Endothelial cell of umbilical vein (primary cell): ENCODE results near the gene NF1. TPM values are rescaled to one million over a fixed set of nuclear protein-coding genes. Genes with fewer than 3 reads are reported as not detected.

ENCODE experiments used
- BruUV-seq: library from RNA; stranded (reverse); fragments of 400-500 nt; replicated peaks from 2 replicates; lab custom pipeline; 2021; lab: Mats Ljungman, UMichigan
- CTCF ChIA-PET: fragments of 300-600, 350-600 bp; sonication (Branson Sonifier 250); formaldehyde crosslinking; loops from one replicate; lab custom pipeline; 2021; ENCODE audit warnings: antibody characterized with exemption, inconsistent platforms; lab: Charles Lee
- POLR2A ChIA-PET: fragments of 300-600, 350-600 bp; sonication (Branson Sonifier 250); formaldehyde crosslinking; loops from one replicate; lab custom pipeline; 2021; ENCODE audit warnings: antibody characterized with exemption, inconsistent platforms; lab: Charles Lee
- DNase-seq: peaks from one replicate; pipeline ENCODE4 v3.0.0-alpha.2; 2011; ENCODE audit warnings: low read depth, low spot score
- FAIRE-seq: peaks from 2 replicates; lab custom pipeline; 2011; peaks lifted over from hg19 to GRCh38; lab: Jason Lieb, UNC
- H2AFZ ChIP-seq: 2 replicates; pipeline ENCODE4 v1.6.0; 2012; ENCODE audit warnings: low read depth, low read length, control low read depth, inconsistent platforms
- H3K27ac ChIP-seq: 2 replicates; pipeline ENCODE4 v1.5.1; 2011; ENCODE audit warnings: low read depth, mild to moderate bottlenecking, control low read depth, low read length, moderate library complexity; ENCODE audit not compliant: insufficient read depth
- H3K27me3 ChIP-seq, 2 experiments: 2 replicates each; pipeline versions ENCODE4 v1.6.0 to v1.6.1; 2011; ENCODE audit warnings: low read length in 2 of 2, mixed read lengths in 1 of 2; ENCODE audit not compliant: control insufficient read depth in 2 of 2, insufficient read depth in 2 of 2
- H3K36me3 ChIP-seq, 2 experiments: 2 replicates in 1 of 2; 3 replicates in 1 of 2; pipeline ENCODE4 v1.5.1; 2011; ENCODE audit warnings: low read length in 2 of 2, mild to moderate bottlenecking in 1 of 2, moderate library complexity in 1 of 2; ENCODE audit not compliant: control insufficient read depth in 2 of 2, insufficient read depth in 2 of 2; ENCODE audit errors: extremely low read depth in 1 of 2
- H3K4me1 ChIP-seq: 3 replicates; pipeline ENCODE4 v1.5.1; 2011; ENCODE audit warnings: mild to moderate bottlenecking, low read length; ENCODE audit not compliant: control insufficient read depth, insufficient read depth; ENCODE audit errors: extremely low read depth
- H3K4me2 ChIP-seq: 2 replicates; pipeline ENCODE4 v1.6.1; 2011; ENCODE audit warnings: low read length, control low read depth, mixed read lengths; ENCODE audit not compliant: insufficient read depth
- H3K4me3 ChIP-seq, 3 experiments: fragments of 200-600 bp in 1 of 3; sonication (generic), shearing (Covaris generic) in 1 of 3; replicated peaks in 1 of 3; 2 replicates each; pipeline ENCODE4 v1.5.1; 2011 to 2016; ENCODE audit warnings: control low read depth in 3 of 3, low read length in 3 of 3, mild to moderate bottlenecking in 2 of 3, inconsistent platforms in 1 of 3, low read depth in 1 of 3, moderate library complexity in 1 of 3; ENCODE audit not compliant: insufficient read depth in 1 of 3
- H3K79me2 ChIP-seq: 2 replicates; pipeline ENCODE4 v1.6.0; 2012; ENCODE audit warnings: low read length, inconsistent platforms; ENCODE audit not compliant: control insufficient read depth, insufficient read depth
- H3K9ac ChIP-seq: replicated peaks from 2 replicates; pipeline ENCODE3; 2011; ENCODE audit warnings: low read length, control low read depth; ENCODE audit not compliant: insufficient read depth; ENCODE audit errors: extremely low read depth
- H3K9me1 ChIP-seq: replicated peaks from 3 replicates; pipeline ENCODE4 v1.6.0; 2011; ENCODE audit warnings: mild to moderate bottlenecking, low read length; ENCODE audit not compliant: control insufficient read depth, insufficient read depth; ENCODE audit errors: extremely low read depth
- H3K9me3 ChIP-seq: replicated peaks from 2 replicates; pipeline ENCODE4 v1.5.1; 2012; ENCODE audit warnings: low read length, inconsistent platforms; ENCODE audit not compliant: control insufficient read depth, insufficient read depth
- H4K20me1 ChIP-seq: replicated peaks from 2 replicates; pipeline ENCODE3; 2011; ENCODE audit warnings: mild to moderate bottlenecking, low read length; ENCODE audit not compliant: control insufficient read depth, insufficient read depth; ENCODE audit errors: extremely low read depth
- EZH2 ChIP-seq: IDR thresholded peaks from 2 replicates; pipeline ENCODE4 v1.6.1; 2012; ENCODE audit warnings: borderline replicate concordance, low read depth, mild to moderate bottlenecking, moderate library complexity, low read length, inconsistent platforms; ENCODE audit not compliant: severe bottlenecking
- GATA2 ChIP-seq: IDR thresholded peaks from 2 replicates; pipeline ENCODE4 v1.7.0; 2011; ENCODE audit warnings: low read depth, mild to moderate bottlenecking, moderate library complexity, mixed read lengths, low read length; ENCODE audit not compliant: insufficient read length, insufficient read depth
- JUN ChIP-seq: IDR thresholded peaks from 2 replicates; pipeline ENCODE4 v1.6.1; 2011; ENCODE audit warnings: borderline replicate concordance, low read depth; ENCODE audit not compliant: insufficient read length, insufficient read depth
- POLR2A ChIP-seq: IDR thresholded peaks from 2 replicates; pipeline ENCODE4 v1.6.1; 2012; ENCODE audit warnings: low read depth, mild to moderate bottlenecking, control low read depth, low read length
- POLR2AphosphoS5 ChIP-seq: IDR thresholded peaks from 2 replicates; pipeline ENCODE4 v1.6.1; 2012; ENCODE audit warnings: low read depth, mild to moderate bottlenecking, control low read depth, low read length, moderate library complexity; ENCODE audit not compliant: insufficient read depth
- dilution Hi-C: fragments of 300-500 bp; cut with MboI; formaldehyde crosslinking; loops from one replicate; pipeline ENCODE4 v1.15.0; 2019; ENCODE audit warnings: low sequenced_read_pairs; ENCODE audit not compliant: extremely low pct_ligation_motif_present
- intact Hi-C: fragments of 100-400 bp; cut with micrococcal nuclease; formaldehyde crosslinking; loops from one replicate; pipeline ENCODE4 v1.10.0; 2022
- polyA plus RNA-seq, 4 experiments: library from polyadenylated mRNA; depleted of rRNA in 3 of 4; stranded (reverse) in 3 of 4; unstranded in 1 of 4; fragments of >200 nt; gene quantifications; 2 replicates each; pipeline versions ENCODE4 v1.2.1 to v1.2.3, GENCODE V29; 2011 to 2012; ENCODE audit warnings: missing spikeins in 1 of 4
- total RNA-seq: library from RNA; stranded (reverse); gene quantifications from 2 replicates; pipeline ENCODE4 v1.2.3, GENCODE V29; 2021
- TF ChIP-seq, protein P1 (sequence below), 2 donors: IDR thresholded peaks; 1 replicate in 1 of 2; 2 replicates in 1 of 2; pipeline ENCODE4 v1.5.1; 2011; ENCODE audit warnings: low read length in 2 of 2, mild to moderate bottlenecking in 2 of 2, moderate library complexity in 2 of 2, control low read depth in 1 of 2, inconsistent platforms in 1 of 2, low read depth in 1 of 2; ENCODE audit not compliant: insufficient read depth in 1 of 2; ENCODE audit errors: extremely low read depth in 1 of 2
- TF ChIP-seq, protein P2 (sequence below): IDR thresholded peaks from 2 replicates; pipeline ENCODE4 v1.6.1; 2011; ENCODE audit not compliant: insufficient read depth, insufficient read length

Gene NF1
- total and polyA plus RNA-seq, 2 donors (not counting 3 experiments of a cell fraction or from before 2014, with no cell fraction given), result 13.7 to 42.4 TPM

DNA sequence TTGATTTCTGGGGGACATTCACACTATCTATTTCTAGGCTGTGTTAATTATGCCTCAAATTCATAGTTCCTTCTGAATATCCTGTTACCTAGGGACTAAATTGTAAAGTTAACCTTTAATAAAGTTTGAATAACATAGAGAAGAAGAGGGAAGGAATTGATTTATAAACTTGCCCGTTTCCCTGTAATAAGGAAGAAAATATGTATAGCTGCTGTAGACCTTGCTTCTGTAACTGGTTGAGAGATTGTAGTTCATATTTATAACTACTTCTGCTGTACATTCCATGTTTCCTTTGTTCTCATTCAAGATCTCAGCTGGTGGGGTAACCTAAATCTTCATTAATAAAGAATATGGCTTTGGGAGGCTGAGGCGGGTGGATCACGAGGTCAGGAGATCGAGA lies 19.2 kb downstream of the NF1 start:
- intact Hi-C loops, result no loop called here
- FAIRE-seq (no peak), DNase-seq (no peak)
- H2AFZ ChIP-seq, result no peak overlapping the region
- H3K4me3 ChIP-seq, result no peak overlapping the region
- BruUV-seq, result no TSS peak
- H3K9me1 ChIP-seq, result no peaks in the 10 kb centered on the region
- H3K36me3 ChIP-seq, result no peaks in the 10 kb centered on the region
- H3K27ac ChIP-seq, result no peak overlapping the region
- H3K4me2 ChIP-seq, result no peak overlapping the region
- no peaks in the 10 kb centered on the region for H3K27me3 ChIP-seq
- H3K79me2 ChIP-seq, result peaks cover 22% of the 10 kb centered on the region
- dilution Hi-C loops, result no loop called here
- H3K9me3 ChIP-seq, result no peaks in the 10 kb centered on the region
- no peak overlapping the region for H3K9ac ChIP-seq
- POLR2A ChIA-PET, result interaction anchor here (0.6 kb wide), 1 partner anchor 186 kb away, joined by 3 read pairs; no protein-coding TSS in a partner anchor
- no peak for TF ChIP-seq GATA2
- TF ChIP-seq POLR2A, result no peak
- no peak for TF ChIP-seq JUN
- TF ChIP-seq POLR2AphosphoS5, result no peak
- TF ChIP-seq, protein P1, sequence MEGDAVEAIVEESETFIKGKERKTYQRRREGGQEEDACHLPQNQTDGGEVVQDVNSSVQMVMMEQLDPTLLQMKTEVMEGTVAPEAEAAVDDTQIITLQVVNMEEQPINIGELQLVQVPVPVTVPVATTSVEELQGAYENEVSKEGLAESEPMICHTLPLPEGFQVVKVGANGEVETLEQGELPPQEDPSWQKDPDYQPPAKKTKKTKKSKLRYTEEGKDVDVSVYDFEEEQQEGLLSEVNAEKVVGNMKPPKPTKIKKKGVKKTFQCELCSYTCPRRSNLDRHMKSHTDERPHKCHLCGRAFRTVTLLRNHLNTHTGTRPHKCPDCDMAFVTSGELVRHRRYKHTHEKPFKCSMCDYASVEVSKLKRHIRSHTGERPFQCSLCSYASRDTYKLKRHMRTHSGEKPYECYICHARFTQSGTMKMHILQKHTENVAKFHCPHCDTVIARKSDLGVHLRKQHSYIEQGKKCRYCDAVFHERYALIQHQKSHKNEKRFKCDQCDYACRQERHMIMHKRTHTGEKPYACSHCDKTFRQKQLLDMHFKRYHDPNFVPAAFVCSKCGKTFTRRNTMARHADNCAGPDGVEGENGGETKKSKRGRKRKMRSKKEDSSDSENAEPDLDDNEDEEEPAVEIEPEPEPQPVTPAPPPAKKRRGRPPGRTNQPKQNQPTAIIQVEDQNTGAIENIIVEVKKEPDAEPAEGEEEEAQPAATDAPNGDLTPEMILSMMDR (IDR thresholded peaks at IDR 0.05; ENCODE audit: extremely low read depth in 1 of 2, insufficient read depth in 1 of 2, low read depth in 1 of 2, low read length in 2 of 2), result no peak
- TF ChIP-seq EZH2, result no peak
- TF ChIP-seq, protein P2, sequence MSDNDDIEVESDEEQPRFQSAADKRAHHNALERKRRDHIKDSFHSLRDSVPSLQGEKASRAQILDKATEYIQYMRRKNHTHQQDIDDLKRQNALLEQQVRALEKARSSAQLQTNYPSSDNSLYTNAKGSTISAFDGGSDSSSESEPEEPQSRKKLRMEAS, result no peak
- H3K4me1 ChIP-seq, result peaks cover 5% of the 10 kb centered on the region
- CTCF ChIA-PET, result no interaction called here
- peaks cover 4% of the 10 kb centered on the region for H4K20me1 ChIP-seq
